D721Med (cell line): Measurements from ENCODE around the gene ABHD17B.

Experiments used
- DNase-seq: peaks from one replicate; pipeline ENCODE4 v3.0.0; 2011; ENCODE audit warnings: low spot score; ENCODE audit not compliant: insufficient read length
- FAIRE-seq: peaks from 2 replicates; lab custom pipeline; 2011; peaks lifted over from hg19 to GRCh38; lab: Jason Lieb, UNC
- TF ChIP-seq, protein P1 (sequence below): IDR thresholded peaks from 2 replicates; pipeline ENCODE4 v1.5.1; 2012; ENCODE audit warnings: mild to moderate bottlenecking, control low read depth; ENCODE audit not compliant: insufficient read depth; ENCODE audit errors: missing control alignments

ABHD17B gene

DNA sequence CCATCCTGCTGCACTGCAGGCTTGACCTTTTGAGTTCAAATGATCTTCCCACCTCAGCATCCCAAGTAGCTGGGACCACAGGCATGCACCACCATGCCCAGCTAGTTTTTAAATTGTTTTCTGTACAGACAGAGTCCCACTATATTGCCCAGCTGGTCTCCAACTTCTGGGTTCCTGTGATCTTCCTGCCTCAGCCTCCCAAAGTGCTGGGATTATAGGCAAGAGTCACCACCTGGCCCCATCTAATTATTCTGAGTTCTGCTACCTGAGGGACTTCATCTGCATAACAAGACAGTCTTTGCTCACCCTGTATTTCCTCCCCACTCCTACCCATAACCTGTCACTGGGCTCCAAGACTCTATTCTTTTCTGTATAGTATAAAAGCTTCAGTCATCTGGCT lies 88.1 kb downstream of the ABHD17B start:
- TF ChIP-seq, protein P1, sequence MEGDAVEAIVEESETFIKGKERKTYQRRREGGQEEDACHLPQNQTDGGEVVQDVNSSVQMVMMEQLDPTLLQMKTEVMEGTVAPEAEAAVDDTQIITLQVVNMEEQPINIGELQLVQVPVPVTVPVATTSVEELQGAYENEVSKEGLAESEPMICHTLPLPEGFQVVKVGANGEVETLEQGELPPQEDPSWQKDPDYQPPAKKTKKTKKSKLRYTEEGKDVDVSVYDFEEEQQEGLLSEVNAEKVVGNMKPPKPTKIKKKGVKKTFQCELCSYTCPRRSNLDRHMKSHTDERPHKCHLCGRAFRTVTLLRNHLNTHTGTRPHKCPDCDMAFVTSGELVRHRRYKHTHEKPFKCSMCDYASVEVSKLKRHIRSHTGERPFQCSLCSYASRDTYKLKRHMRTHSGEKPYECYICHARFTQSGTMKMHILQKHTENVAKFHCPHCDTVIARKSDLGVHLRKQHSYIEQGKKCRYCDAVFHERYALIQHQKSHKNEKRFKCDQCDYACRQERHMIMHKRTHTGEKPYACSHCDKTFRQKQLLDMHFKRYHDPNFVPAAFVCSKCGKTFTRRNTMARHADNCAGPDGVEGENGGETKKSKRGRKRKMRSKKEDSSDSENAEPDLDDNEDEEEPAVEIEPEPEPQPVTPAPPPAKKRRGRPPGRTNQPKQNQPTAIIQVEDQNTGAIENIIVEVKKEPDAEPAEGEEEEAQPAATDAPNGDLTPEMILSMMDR: no peak
- DNase-seq: no peak
- FAIRE-seq: no peak

- DNase-seq (peak; percentile 27), FAIRE-seq (no peak)
- TF ChIP-seq, protein P1: no peak
Observed at GRCh38 chr9:71822456-71822855, 88.5 kb downstream of the ABHD17B start.

DNA sequence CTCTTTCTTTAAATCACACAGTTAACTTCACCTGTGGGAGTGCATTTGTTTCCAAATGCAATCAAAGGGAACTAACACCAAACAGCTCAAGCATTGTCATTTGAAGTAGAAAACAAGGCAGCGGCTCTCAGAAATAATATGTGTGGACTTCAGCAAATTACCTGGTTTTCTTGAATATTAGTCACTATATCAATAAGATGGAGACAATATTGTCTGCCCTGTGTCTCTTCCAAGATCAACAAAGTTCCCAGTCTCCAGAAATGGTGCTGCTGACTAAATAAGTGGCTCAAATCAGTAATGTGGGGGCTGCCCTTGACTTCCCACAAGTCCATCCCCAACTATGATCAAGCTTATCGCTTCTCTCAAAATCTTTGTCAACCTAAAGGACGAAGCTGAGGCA lies 89.6 kb downstream of the ABHD17B start:
- TF ChIP-seq, protein P1: no peak
- no peak for DNase-seq
- no peak for FAIRE-seq

DNA sequence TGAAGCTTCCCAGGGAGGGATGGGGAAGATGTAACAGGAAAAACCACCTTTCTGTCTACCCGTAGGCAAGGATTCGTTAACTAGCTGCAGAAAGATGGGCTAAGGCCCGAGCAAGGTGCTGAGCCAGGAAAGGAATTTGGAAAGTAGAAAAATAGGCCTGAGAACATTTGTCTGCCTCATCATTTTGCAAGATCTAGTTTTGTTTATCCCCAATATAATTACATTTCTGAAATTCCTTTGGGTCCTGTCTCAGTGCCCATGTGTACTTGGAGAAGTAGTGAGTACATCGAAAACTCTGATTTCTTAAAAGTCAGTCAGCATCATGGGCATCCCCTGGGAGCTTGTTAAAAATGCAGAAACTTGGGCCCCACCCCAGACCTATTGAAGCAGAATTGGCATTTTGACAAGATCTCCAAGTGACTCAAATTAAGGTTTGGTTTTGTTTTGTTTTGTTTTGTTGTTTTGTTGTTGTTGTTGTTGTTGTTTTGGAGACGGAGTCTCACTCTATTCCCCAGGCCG lies 90.5 kb downstream of the ABHD17B start:
- TF ChIP-seq, protein P1: no peak
- FAIRE-seq: no peak
- DNase-seq: no peak

- FAIRE-seq: no peak
- DNase-seq: no peak
- TF ChIP-seq, protein P1: peak; percentile 70
Observed at GRCh38 chr9:71819115-71819739, 91.8 kb downstream of the ABHD17B start.

GRCh38 chr9:71816916-71817451 lies 94.0 kb downstream of the ABHD17B start:
- TF ChIP-seq, protein P1: no peak
- FAIRE-seq: peak; percentile 56
- no peak for DNase-seq
